Stomach (tissue), 9 donors: Measurements from ENCODE around the gene ATP2A3. TPM values are rescaled to one million over a fixed set of nuclear protein-coding genes. Genes with fewer than 3 reads are reported as not detected.

Experiments used
- DNase-seq, 2 donors: peaks; one replicate each; pipeline versions ENCODE4 v3.0.0 to v3.0.0-alpha.2; 2013 to 2019
- H3K27ac ChIP-seq, 5 donors: fragments of 200-600 bp in 4 of 5; sonication (generic) in 4 of 5; one replicate each; pipeline ENCODE4 v1.5.1; 2013 to 2019; ENCODE audit warnings: mild to moderate bottlenecking in 1 of 5, moderate library complexity in 1 of 5
- H3K27me3 ChIP-seq, 3 donors: fragments of 200-600 bp; sonication (generic); one replicate each; pipeline ENCODE4 v1.5.1; 2017 to 2019; ENCODE audit warnings: mixed run types in 1 of 3
- H3K36me3 ChIP-seq, 4 donors: fragments of 200-600 bp; sonication (generic); 1 replicate in 3 of 4; 2 replicates in 1 of 4; pipeline ENCODE4 v1.5.1; 2016 to 2019
- H3K4me1 ChIP-seq, 4 donors: fragments of 200-600 bp; sonication (generic); one replicate each; pipeline ENCODE4 v1.5.1; 2016 to 2019
- H3K4me3 ChIP-seq, 4 donors: fragments of 200-600 bp; sonication (generic) in 3 of 4; one replicate each; pipeline ENCODE4 v1.5.1; 2016 to 2019; ENCODE audit warnings: mild to moderate bottlenecking in 1 of 4
- H3K9me3 ChIP-seq, 4 donors: fragments of 200-600 bp; sonication (generic); one replicate each; pipeline ENCODE4 v1.5.1; 2016 to 2019
- CTCF ChIP-seq, 7 experiments: fragments of 450-650 bp in 4 of 7; fragments of 200-600 bp in 3 of 7; sonication (generic) in 3 of 7; IDR thresholded peaks; one replicate each; pipeline ENCODE4 v1.5.1; 2016 to 2019; ENCODE audit warnings: antibody characterized with exemption in 7 of 7, control low read depth in 2 of 7, mild to moderate bottlenecking in 1 of 7
- EP300 ChIP-seq: sonication (generic); formaldehyde crosslinking; IDR thresholded peaks from one replicate; pipeline ENCODE4 v1.6.1; 2017; ENCODE audit warnings: antibody characterized with exemption
- POLR2A ChIP-seq, 4 donors: fragments of 450-650 bp; IDR thresholded peaks; one replicate each; pipeline ENCODE4 v1.6.1; 2016; ENCODE audit warnings: antibody characterized with exemption in 4 of 4, control low read depth in 2 of 4, mild to moderate bottlenecking in 1 of 4, moderate library complexity in 1 of 4
- POLR2AphosphoS5 ChIP-seq, 3 donors: sonication (generic); formaldehyde crosslinking; IDR thresholded peaks; one replicate each; pipeline ENCODE4 v1.6.1; 2016; ENCODE audit warnings: antibody characterized with exemption in 3 of 3
- WGBS, 5 donors: extraction: QIAGEN DNeasy Blood & Tissue Kit in 3 of 5; methylation state at CpG; one replicate each; pipeline versions ENCODE4 v1.1.5 to v1.1.7; 2013 to 2018; 5-methylcytosine and 5-hydroxymethylcytosine counted together
- intact Hi-C: fragments of 100-400 bp; cut with DNase I; formaldehyde crosslinking; loops from one replicate; pipeline ENCODE4 v1.15.1; 2023; ENCODE audit warnings: low total_unique reads
- polyA plus RNA-seq, 3 donors: library from polyadenylated mRNA; stranded (reverse); fragments of 200-250 nt; gene quantifications; one replicate each; pipeline ENCODE4 v1.2.3, GENCODE V29; 2013
- total RNA-seq, 5 donors: library from RNA; depleted of rRNA; stranded (reverse); fragments of >200 nt; gene quantifications; one replicate each; pipeline versions ENCODE4 v1.1.0 to v1.2.3, GENCODE V29; 2014 to 2016
- donor health status: healthy with polysubstance abuse.
- donor health status: Bipolar disorder and iron deficiency.
- donor health status: healthy.

The ATP2A3 gene
- total and polyA plus RNA-seq, 8 donors = 10.4 to 1,069 (median 64.1) TPM

GRCh38 chr17:3879591-3880417 is 84.4 kb downstream of the ATP2A3 start:
- 60 to 74% (median 69%) methylated on average over 24 to 25 of the region's 25 CpGs for whole genome bisulfite sequencing, 5 donors
- no peaks in the 10 kb centered on the region for H3K9me3 ChIP-seq
- peak overlapping the region in 1 of 5 donors; percentile 25 for H3K27ac ChIP-seq

GRCh38 chr17:3879186-3879585 is 85.1 kb downstream of the ATP2A3 start:
- H3K27me3 ChIP-seq = no peaks in the 10 kb centered on the region
- intact Hi-C loops = no loop called here
- H3K4me3 ChIP-seq = no peak overlapping the region
- WGBS, 5 donors = 62 to 81% (median 70%) methylated on average over 5 of the region's 5 CpGs
- H3K36me3 ChIP-seq = peaks cover 0 to 58% (median 48%) of the 10 kb centered on the region in 4 donors
- no peaks in the 10 kb centered on the region for H3K9me3 ChIP-seq
- DNase-seq = peak in 1 of 2 donors; percentile 85
- H3K27ac ChIP-seq = peak overlapping the region in 1 of 5 donors; percentile 25
- H3K4me1 ChIP-seq = no peaks in the 10 kb centered on the region
- TF ChIP-seq EP300 (no peak), POLR2AphosphoS5 (IDR thresholded peaks at IDR 0.05) (no peak), POLR2A (IDR thresholded peaks at IDR 0.05) (no peak), CTCF (IDR thresholded peaks at IDR 0.05) (no peak)

More at GRCh38 chr17:3879591-3880417, 84.4 kb downstream of the ATP2A3 start:
- no peaks in the 10 kb centered on the region for H3K27me3 ChIP-seq
- peaks cover 0 to 62% (median 51%) of the 10 kb centered on the region in 4 donors for H3K36me3 ChIP-seq
- DNase-seq = no peak
- TF ChIP-seq POLR2A (IDR thresholded peaks at IDR 0.05) (no peak), CTCF (IDR thresholded peaks at IDR 0.05) (no peak), EP300 (no peak), POLR2AphosphoS5 (IDR thresholded peaks at IDR 0.05) (no peak)
- no peak overlapping the region for H3K4me3 ChIP-seq
- H3K4me1 ChIP-seq = no peaks in the 10 kb centered on the region
- intact Hi-C loops = no loop called here

DNA sequence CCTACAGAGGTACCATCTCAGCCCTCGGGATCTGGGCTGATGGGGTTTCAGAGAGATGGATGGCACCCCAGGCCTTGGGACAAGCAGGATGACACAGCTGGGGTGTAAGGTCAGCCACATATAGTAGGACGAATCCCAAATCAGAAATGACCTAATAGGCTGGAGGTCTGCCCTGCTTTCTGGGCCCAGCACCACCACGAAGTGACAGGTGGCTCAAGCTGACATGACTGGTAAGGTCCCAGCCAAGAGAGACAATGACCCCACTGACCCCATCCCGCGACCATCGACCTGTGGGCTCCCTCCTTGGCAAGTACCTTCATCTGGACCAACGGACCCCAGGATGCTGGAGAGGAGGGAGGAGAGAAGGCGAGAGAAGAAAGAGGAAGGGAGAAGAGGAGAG is 87.0 kb downstream of the ATP2A3 start:
- intact Hi-C loops = no loop called here

DNA sequence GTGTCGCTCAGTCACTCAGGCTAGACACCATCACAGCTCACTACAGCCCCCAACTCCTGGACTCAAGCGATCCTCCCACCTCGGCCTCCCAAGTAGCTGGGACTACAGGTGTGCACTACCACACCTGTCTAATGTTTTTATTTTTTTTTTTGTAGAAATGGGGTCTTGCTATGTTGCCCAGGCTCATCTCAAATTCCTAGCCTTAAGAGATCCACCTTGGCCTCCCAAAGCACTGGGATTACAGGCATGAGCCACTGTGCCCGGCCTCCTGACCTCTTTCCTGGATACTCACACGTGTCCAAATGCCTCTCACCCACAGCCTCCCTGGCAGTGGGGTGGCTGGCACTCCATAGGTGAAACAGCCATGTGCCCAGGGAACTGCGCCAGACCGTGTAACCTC is 88.9 kb downstream of the ATP2A3 start:
- Histone ChIP-seq H3K27ac (no peak overlapping the region), H3K9me3 (no peaks in the 10 kb centered on the region), H3K4me3 (no peak overlapping the region), H3K4me1 (peaks cover 0 to 5% (median 0%) of the 10 kb centered on the region in 4 donors), H3K36me3 (peaks cover 4 to 64% (median 53%) of the 10 kb centered on the region in 4 donors), H3K27me3 (no peaks in the 10 kb centered on the region)
- WGBS, 5 donors = 91 to 96% (median 92%) methylated on average over 7 of the region's 7 CpGs
- DNase-seq = no peak
- intact Hi-C loops = no loop called here
- TF ChIP-seq CTCF (IDR thresholded peaks at IDR 0.05) = no peak
- no peak for TF ChIP-seq POLR2AphosphoS5 (IDR thresholded peaks at IDR 0.05)
- TF ChIP-seq POLR2A (IDR thresholded peaks at IDR 0.05) = no peak
- TF ChIP-seq EP300 = no peak

More for the DNA sequence above, 87.0 kb downstream of the ATP2A3 start:
- no peak for DNase-seq
- H3K9me3 ChIP-seq = no peaks in the 10 kb centered on the region
- H3K27ac ChIP-seq = no peak overlapping the region
- TF ChIP-seq CTCF (IDR thresholded peaks at IDR 0.05) (no peak), POLR2AphosphoS5 (IDR thresholded peaks at IDR 0.05) (no peak), POLR2A (IDR thresholded peaks at IDR 0.05) (no peak), EP300 (no peak)
- H3K4me3 ChIP-seq = no peak overlapping the region
- H3K4me1 ChIP-seq = no peaks in the 10 kb centered on the region
- WGBS, 5 donors = 75 to 89% (median 78%) methylated on average over 8 of the region's 8 CpGs
- H3K36me3 ChIP-seq = peaks cover 3 to 65% (median 51%) of the 10 kb centered on the region in 4 donors
- no peaks in the 10 kb centered on the region for H3K27me3 ChIP-seq

Other genes starting within 250 kb of the ATP2A3 start
- gene HASPIN, start 240.5 kb downstream of the ATP2A3 start, total RNA-seq = under 1 TPM in 3 of 5 donors, not detected in 2; 0.55 to 0.89 (median 0.87) TPM
- under 1 TPM in 2 of 3 donors, not detected in 1; 0.30 to 0.68 TPM for gene HASPIN, start 240.5 kb downstream of the ATP2A3 start, polyA plus RNA-seq
- 10 to 100 TPM in 3 of 5 donors, 1 to 10 TPM in 2; 4.5 to 39.4 (median 13.6) TPM for gene ITGAE, start 163.2 kb downstream of the ATP2A3 start, total RNA-seq
- 10 to 100 TPM; 36.9 to 66.8 (median 55.9) TPM for gene ITGAE, start 163.2 kb downstream of the ATP2A3 start, polyA plus RNA-seq
- 10 to 100 TPM in 4 of 5 donors, 1 to 10 TPM in 1; 7.6 to 40.6 (median 28.1) TPM for gene NCBP3, start 118.2 kb downstream of the ATP2A3 start, total RNA-seq
- gene NCBP3, start 118.2 kb downstream of the ATP2A3 start, polyA plus RNA-seq = 10 to 100 TPM in 2 of 3 donors, 1 to 10 TPM in 1; 8.6 to 31.0 (median 19.1) TPM
- gene CAMKK1, start 71.4 kb downstream of the ATP2A3 start, total RNA-seq = 10 to 100 TPM in 1 of 5 donors, 1 to 10 TPM in 3, under 1 TPM in 1; 0.58 to 15.1 (median 6.2) TPM
- gene CAMKK1, start 71.4 kb downstream of the ATP2A3 start, polyA plus RNA-seq = 1 to 10 TPM; 2.1 to 6.4 (median 3.1) TPM
- 10 to 100 TPM in 1 of 5 donors, 1 to 10 TPM in 4; 2.4 to 13.4 (median 6.7) TPM for gene P2RX1, start 48.0 kb downstream of the ATP2A3 start, total RNA-seq
- 1 to 10 TPM in 1 of 3 donors, under 1 TPM in 2; 0.75 to 2.4 (median 0.92) TPM for gene P2RX1, start 48.0 kb downstream of the ATP2A3 start, polyA plus RNA-seq
- 100 to 1,000 TPM in 4 of 5 donors, 10 to 100 TPM in 1; 87.9 to 242 (median 171) TPM for gene ZZEF1, start 178.6 kb upstream of the ATP2A3 start, total RNA-seq
- 1 to 10 TPM; 4.4 to 6.6 (median 5.5) TPM for gene ZZEF1, start 178.6 kb upstream of the ATP2A3 start, polyA plus RNA-seq
- gene CYB5D2, start 178.8 kb upstream of the ATP2A3 start, total RNA-seq = 10 to 100 TPM in 4 of 5 donors, 1 to 10 TPM in 1; 1.8 to 32.4 (median 15.4) TPM
- gene CYB5D2, start 178.8 kb upstream of the ATP2A3 start, polyA plus RNA-seq = 10 to 100 TPM; 14.9 to 17.4 (median 16.5) TPM